Activated naive CD4-positive, alpha-beta T cell treated with anti-CD3 and anti-CD28 coated beads for 36 hours (primary cell): Measurements from ENCODE around the gene SERPINE2. TPM values are rescaled to one million over a fixed set of nuclear protein-coding genes. Genes with fewer than 3 reads are reported as not detected.
"Not testable (repeated sequence)": the region's sequence is repeated elsewhere in the genome, so short reads cannot be mapped to it uniquely, and the experiment has no call there.

ENCODE experiments used
- CTCF ChIA-PET: fragments of 350-600 bp; sonication (Branson Sonifier 250); formaldehyde crosslinking; loops from one replicate; lab custom pipeline; 2021; ENCODE audit warnings: antibody characterized with exemption; lab: Charles Lee
- DNase-seq: peaks from one replicate; pipeline ENCODE4 v3.0.0-alpha.2; 2020
- H3K27ac Mint-ChIP-seq: one replicate; pipeline ENCODE4 v1.8.0; 2021; ENCODE audit warnings: mild to moderate bottlenecking, mixed read lengths
- H3K27me3 Mint-ChIP-seq: one replicate; pipeline ENCODE4 v1.8.0; 2021; ENCODE audit warnings: low read depth, mixed read lengths
- H3K36me3 Mint-ChIP-seq: one replicate; pipeline ENCODE4 v1.8.0; 2021; ENCODE audit warnings: low read depth, mixed read lengths
- H3K4me1 Mint-ChIP-seq: one replicate; pipeline ENCODE4 v1.8.0; 2021; ENCODE audit warnings: low read depth, mixed read lengths
- H3K4me3 Mint-ChIP-seq: one replicate; pipeline ENCODE4 v1.8.0; 2021; ENCODE audit warnings: mild to moderate bottlenecking, moderate library complexity, mixed read lengths
- H3K9me3 Mint-ChIP-seq: one replicate; pipeline ENCODE4 v1.8.0; 2021; ENCODE audit warnings: mixed read lengths
- intact Hi-C: fragments of 100-400 bp; cut with micrococcal nuclease; formaldehyde crosslinking; loops from one replicate; pipeline ENCODE4 v1.15.1; 2023
- total RNA-seq, 2 experiments: library from RNA; stranded (reverse); gene quantifications; one replicate each; pipeline ENCODE4 v1.2.3, GENCODE V29; 2021

SERPINE2 gene
- total RNA-seq, 2 experiments from 2014 or later, result 64.6 to 69.5 TPM

DNA sequence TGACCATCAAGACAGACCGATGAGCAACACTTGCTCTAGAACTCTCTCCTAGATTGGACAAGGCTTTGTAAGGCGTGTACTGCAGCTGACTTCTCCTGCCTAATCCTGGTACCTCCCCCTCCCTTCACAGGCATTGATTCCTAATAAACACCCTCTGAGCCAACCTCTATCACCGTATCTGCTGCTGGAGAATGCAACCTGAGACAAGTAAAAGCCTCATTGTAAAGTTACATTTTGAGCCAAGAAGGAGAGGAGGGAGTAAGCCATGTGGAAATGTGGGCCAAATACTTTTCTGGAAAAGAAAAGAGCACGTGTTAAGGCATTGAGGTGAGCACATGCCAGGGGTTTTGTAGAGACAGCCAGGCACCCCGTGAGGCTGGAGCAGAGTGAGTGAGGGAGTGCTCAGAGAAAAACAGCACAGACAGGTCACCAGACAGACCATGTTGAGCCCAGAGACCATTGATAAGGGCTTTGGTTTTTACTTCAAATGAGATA is 91.3 kb downstream of the SERPINE2 start:
- H3K4me1 Mint-ChIP-seq, result peaks cover 63% of the 10 kb centered on the region
- peak overlapping the region; percentile 6 for H3K27ac Mint-ChIP-seq
- no peaks in the 10 kb centered on the region for H3K9me3 Mint-ChIP-seq
- no peak overlapping the region for H3K4me3 Mint-ChIP-seq
- DNase-seq, result no peak
- H3K27me3 Mint-ChIP-seq, result no peaks in the 10 kb centered on the region
- CTCF ChIA-PET, result no interaction called here
- intact Hi-C loops, result loop anchor here (10.0 kb wide), 1 partner anchor 1523 kb away; the partner anchor contains the start of gene SGPP2
- peaks cover 10% of the 10 kb centered on the region for H3K36me3 Mint-ChIP-seq

DNA sequence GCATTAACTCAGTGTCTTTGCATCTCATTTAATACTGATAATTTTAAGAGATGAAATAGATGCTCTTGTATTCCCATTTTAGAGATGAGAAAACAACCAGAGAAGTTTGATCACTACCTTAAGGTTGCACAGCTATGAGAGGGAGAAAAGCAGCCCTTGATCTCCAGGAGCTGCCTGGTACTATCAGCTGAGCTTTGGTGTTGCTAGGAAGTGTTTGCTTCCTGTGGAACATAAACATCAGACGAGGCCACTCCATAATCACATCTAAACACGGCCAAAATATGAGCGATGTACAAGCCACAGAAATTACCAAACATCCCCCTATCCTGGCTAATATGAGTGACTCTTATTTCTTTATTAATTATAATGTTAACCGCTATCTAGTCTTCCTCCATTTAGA is 93.3 kb downstream of the SERPINE2 start:
- Mint-ChIP-seq H3K27ac (peak overlapping the region; percentile 52), H3K4me3 (peak overlapping the region; percentile 92), H3K9me3 (peaks cover 4% of the 10 kb centered on the region), H3K36me3 (peaks cover 15% of the 10 kb centered on the region), H3K4me1 (peaks cover 62% of the 10 kb centered on the region), H3K27me3 (no peaks in the 10 kb centered on the region)
- intact Hi-C loops, result loop anchor here (1.0 to 10.0 kb wide), 2 partner anchors 12 to 1521 kb away; partner anchors contain the start of genes MRPL44 and SGPP2
- CTCF ChIA-PET, result interaction anchor here (1.0 kb wide), 1 partner anchor 91 kb away, joined by 3 read pairs; no protein-coding TSS in a partner anchor
- no peak for DNase-seq

DNA sequence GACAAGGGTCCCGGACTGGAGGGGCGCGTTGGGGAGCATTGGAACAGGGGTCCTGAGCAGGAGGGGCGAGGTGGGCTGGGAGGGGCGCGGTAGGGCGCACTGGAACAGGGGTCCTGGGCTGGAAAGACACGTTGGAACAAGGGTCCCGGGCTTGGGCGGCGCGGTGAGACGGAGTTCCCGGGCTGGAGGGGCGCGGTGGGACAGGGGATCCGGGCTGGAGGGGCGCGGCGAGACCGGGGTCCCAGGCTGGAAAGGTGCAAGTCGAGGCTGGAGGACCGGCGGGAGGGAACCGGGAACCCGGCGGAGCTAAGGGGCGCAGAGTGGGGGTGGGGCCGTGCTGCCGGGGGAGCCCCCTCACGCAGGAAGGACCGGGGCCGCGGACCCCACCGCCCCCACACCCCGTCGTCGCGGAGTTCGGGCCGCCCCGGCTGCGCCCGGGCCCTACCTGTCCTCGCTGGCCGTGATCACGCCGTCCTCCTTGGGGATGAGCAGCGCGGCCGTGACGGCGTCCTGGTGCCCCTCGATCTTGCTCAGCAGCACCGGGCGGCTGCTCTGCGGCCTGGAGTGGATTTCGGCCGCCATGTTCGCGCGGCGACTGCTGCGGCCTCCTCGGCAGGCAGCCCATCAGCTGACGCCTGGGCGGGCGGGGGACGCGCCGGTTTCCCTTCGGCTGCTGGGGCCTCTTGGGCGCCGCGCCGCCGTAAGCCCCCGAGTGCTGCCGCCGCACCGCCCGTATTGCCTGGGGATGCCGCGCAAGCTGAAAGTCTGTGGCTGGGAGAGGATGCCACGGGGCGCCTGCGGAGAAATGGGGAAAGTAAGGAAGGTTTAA is 94.2 kb downstream of the SERPINE2 start, which contains the start of gene WDFY1:
TSS of gene WDFY1 (minus strand) at position 633 of the 829 bp plus-strand sequence. CDS start at position 582, 51 bp downstream.
- H3K4me1 Mint-ChIP-seq, result peaks cover 58% of the 10 kb centered on the region
- intact Hi-C loops, result loop anchor here (1.0 to 10.0 kb wide), 7 partner anchors 12 to 1520 kb away; partner anchors contain the start of genes DOCK10, MRPL44 and SGPP2
- peak within 1 kb of the TSS; percentile 92 for H3K4me3 Mint-ChIP-seq
- peaks cover 4% of the 10 kb centered on the region for H3K9me3 Mint-ChIP-seq
- peaks cover 16% of the 10 kb centered on the region for H3K36me3 Mint-ChIP-seq
- H3K27me3 Mint-ChIP-seq, result no peaks in the 10 kb centered on the region
- DNase-seq, result peak; percentile 82
- peak within 1 kb of the TSS; percentile 86 for H3K27ac Mint-ChIP-seq
- CTCF ChIA-PET, result interaction anchor here (1.0 kb wide), 1 partner anchor 92 kb away, joined by 3 read pairs; no protein-coding TSS in a partner anchor

DNA sequence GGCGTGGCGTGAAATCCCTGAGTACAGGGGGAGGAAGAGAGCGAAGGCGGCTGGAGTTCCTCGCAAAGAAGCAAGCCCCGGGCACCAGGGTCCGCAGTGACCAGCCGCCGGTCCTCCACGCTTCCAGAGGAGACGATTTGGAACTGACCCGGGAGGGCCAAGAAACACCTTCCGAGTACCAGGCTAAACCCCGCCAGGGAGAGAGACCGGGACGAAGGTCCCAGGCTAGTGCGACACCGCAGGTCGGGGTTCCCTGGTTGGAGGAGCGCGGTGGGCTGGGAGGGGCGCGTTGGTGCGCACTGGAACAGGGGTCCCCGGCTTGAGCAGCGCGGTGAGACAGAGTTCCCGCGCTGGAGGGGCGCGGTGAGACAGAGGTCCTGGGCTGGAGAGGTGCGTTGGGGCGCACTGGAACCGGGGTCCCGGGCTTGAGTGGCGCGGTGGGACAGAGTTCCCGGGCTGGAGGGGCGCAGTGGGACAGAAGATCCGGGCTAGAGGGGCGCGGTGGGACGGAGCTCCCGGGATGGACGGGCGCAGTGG is 94.9 kb downstream of the SERPINE2 start:
- Mint-ChIP-seq H3K36me3 (peaks cover 23% of the 10 kb centered on the region), H3K4me3 (peak overlapping the region; percentile 92), H3K4me1 (peaks cover 58% of the 10 kb centered on the region), H3K27ac (peak overlapping the region; percentile 80), H3K27me3 (no peaks in the 10 kb centered on the region), H3K9me3 (peaks cover 10% of the 10 kb centered on the region)
- CTCF ChIA-PET, result no interaction called here
- DNase-seq, result peak; percentile 30
- intact Hi-C loops, result loop anchor here (5.0 to 10.0 kb wide), 6 partner anchors 247 to 1519 kb away; partner anchors contain the start of genes DOCK10 and SGPP2

DNA sequence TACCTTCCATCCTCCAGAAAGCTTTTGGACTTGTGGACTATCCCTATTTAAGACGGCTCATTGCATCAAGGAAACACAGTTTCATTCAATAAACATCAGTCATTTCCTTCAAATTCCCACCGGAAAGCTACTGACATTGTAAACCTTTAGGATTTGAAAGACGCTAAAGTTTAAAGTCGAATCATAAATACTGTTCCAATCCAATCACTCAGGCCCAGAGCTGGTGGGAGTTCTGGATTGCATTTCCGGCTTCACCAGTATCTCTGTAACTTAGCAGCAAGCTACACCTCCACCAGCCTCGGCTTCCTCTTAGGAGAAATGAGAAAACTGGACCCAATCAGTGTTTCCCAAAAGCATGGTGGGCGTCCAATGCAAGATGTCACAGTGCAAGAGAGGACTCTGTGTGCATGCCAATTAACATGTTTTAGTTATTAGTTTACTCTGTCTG is 95.5 kb downstream of the SERPINE2 start:
- Mint-ChIP-seq H3K9me3 (peaks cover 14% of the 10 kb centered on the region), H3K27ac (peak overlapping the region; percentile 80), H3K4me3 (peak overlapping the region; percentile 92), H3K27me3 (no peaks in the 10 kb centered on the region), H3K36me3 (peaks cover 27% of the 10 kb centered on the region), H3K4me1 (peaks cover 57% of the 10 kb centered on the region)
- CTCF ChIA-PET, result interaction anchor here (0.6 to 1.2 kb wide), 3 partner anchors 32 to 126 kb away, joined by 3 read pairs; no protein-coding TSS in a partner anchor
- DNase-seq, result no peak
- intact Hi-C loops, result loop anchor here (5.0 to 10.0 kb wide), 6 partner anchors 246 to 1519 kb away; partner anchors contain the start of genes DOCK10 and SGPP2

DNA sequence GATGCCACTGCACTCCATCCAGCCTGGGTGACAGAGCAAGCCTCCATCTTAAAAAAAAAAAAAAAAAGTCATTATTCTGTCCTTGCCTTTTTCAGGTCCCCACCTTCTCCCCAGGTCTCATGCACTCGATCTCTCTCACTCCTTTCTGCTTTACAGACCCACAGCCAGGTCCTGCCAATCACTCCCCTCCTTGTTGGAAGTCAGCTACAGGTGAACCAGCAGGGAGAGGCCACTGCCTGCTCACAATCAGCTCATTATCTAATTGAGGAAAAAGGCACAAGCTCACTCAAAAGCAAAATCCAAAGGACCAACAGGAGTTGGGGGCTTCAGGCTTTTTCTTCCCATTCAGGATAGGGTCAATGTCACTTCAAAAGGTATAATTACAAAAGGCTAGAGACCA is 96.0 kb downstream of the SERPINE2 start:
- peaks cover 15% of the 10 kb centered on the region for H3K9me3 Mint-ChIP-seq
- H3K4me3 Mint-ChIP-seq, result peak overlapping the region; percentile 92
- no peaks in the 10 kb centered on the region for H3K27me3 Mint-ChIP-seq
- no peak for DNase-seq
- peak overlapping the region; percentile 40 for H3K27ac Mint-ChIP-seq
- H3K36me3 Mint-ChIP-seq, result peaks cover 27% of the 10 kb centered on the region
- intact Hi-C loops, result loop anchor here (5.0 to 10.0 kb wide), 6 partner anchors 246 to 1518 kb away; partner anchors contain the start of genes DOCK10 and SGPP2
- CTCF ChIA-PET, result interaction anchor here (0.6 to 1.2 kb wide), 3 partner anchors 33 to 125 kb away, joined by 3 read pairs; no protein-coding TSS in a partner anchor
- H3K4me1 Mint-ChIP-seq, result peaks cover 57% of the 10 kb centered on the region

DNA sequence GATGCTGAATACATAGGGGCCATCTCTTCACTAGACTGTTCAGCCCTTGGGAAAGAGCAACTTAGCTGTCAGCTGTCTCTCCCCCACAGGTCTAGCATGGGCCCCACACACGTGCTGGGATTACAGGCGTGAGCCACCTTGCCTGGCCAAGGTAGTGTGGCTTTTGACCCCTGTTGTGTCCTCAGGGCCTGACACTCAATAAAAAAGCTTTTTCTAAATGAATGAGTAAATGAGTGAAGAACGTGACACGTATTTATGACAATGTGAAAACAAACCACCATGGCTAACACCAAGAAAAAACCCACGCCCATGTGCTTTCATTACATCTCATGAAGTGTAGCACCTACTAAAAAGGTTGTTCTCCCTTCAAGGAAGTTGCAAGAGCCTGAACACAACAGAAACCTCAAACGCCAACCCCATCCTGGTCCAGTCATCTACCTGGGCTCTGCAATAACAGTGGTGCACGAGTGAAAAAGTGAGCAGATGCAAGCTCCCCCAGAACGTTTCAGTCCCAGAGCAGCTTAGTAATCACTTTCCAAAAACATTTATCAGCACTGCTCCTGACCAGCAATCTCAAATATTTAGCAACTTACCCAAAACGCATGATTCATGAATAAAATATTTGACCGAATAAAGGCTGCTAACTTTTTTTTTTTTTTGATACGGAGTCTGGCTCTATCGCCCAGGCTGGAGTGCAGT is 97.4 kb downstream of the SERPINE2 start:
- intact Hi-C loops, result loop anchor here (1.0 to 10.0 kb wide), 12 partner anchors 12 to 1517 kb away; partner anchors contain the start of genes AP1S3, DOCK10, MRPL44 and SGPP2
- Mint-ChIP-seq H3K4me3 (peak overlapping the region; percentile 51), H3K27ac (peak overlapping the region; percentile 97), H3K9me3 (peaks cover 15% of the 10 kb centered on the region), H3K36me3 (peaks cover 27% of the 10 kb centered on the region), H3K27me3 (no peaks in the 10 kb centered on the region), H3K4me1 (peaks cover 62% of the 10 kb centered on the region)
- peak; percentile 93 for DNase-seq
- CTCF ChIA-PET, result interaction anchor here (0.6 to 1.7 kb wide), 7 partner anchors 12 to 1977 kb away, joined by 3 to 10 read pairs (median 6); partner anchors contain the start of gene MRPL44

DNA sequence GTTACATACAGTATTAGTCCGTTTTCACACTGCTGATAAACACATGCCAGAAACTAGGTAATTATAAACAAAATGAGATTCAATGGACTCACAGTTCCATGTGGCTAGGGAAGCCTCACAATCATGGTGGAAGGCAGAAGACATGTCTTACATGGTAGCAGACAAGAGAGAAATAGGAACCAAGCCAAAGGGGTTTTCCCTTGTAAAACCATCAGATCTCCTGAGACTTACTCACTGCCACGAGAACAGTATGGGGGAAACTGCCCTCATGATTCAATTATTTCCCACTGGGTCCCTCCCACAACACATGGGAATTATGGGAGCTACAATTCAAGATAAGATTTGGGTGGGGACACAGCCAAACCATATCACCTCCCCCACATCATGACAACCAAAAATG is 99.6 kb downstream of the SERPINE2 start:
- DNase-seq, result peak; percentile 42
- H3K27me3 Mint-ChIP-seq, intact Hi-C loops, CTCF ChIA-PET, H3K4me3 Mint-ChIP-seq: not testable (repeated sequence)
- peak overlapping the region; percentile 74 for H3K27ac Mint-ChIP-seq
- H3K9me3 Mint-ChIP-seq, result peaks cover 15% of the 10 kb centered on the region
- H3K4me1 Mint-ChIP-seq, result peaks cover 63% of the 10 kb centered on the region
- H3K36me3 Mint-ChIP-seq, result peaks cover 24% of the 10 kb centered on the region

DNA sequence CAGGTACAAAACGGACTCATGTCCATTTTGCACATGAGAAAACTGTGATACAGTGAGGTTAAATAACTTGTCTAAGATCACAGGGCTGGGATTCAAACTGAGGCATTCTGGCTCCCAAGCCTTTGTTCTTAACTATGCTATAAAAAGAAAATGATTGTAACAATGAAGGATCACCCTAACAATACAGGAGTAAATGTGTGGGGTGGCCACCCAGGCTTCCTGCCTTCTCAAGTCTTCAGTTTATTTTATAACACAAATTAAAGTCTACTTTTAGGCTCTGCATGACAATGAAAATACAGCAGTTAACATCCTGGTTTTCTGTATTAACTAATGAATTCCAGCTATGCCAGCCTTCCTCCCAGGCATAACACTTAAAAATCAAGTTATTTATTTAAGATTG is 101.6 kb downstream of the SERPINE2 start:
- H3K27ac Mint-ChIP-seq, result no peak overlapping the region
- no peak overlapping the region for H3K4me3 Mint-ChIP-seq

DNA sequence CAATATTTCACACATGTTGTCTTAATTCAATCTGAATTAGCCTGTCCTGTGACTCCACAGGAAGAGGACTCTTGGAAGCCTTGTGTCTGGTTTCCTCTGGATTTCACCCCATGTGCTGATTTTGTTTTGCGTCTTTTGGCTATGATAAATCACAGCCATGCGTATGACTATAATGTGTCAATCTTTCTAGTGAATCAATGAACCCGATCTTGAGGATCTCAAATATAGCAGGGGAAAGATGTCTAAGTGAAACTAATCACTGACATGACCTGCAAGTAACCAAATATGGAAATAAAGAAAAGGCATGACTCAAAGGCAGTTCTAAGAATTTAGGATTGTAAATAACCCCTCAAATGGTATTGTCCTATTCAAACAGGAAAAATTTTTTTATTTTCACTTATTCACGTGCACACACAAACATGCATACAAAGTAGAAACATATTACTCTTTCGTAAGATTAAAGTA is 102.2 kb downstream of the SERPINE2 start:
- Mint-ChIP-seq H3K4me3 (no peak overlapping the region), H3K27me3 (no peaks in the 10 kb centered on the region), H3K36me3 (peaks cover 17% of the 10 kb centered on the region), H3K4me1 (peaks cover 62% of the 10 kb centered on the region), H3K27ac (peak overlapping the region; percentile 53), H3K9me3 (peaks cover 15% of the 10 kb centered on the region)
- intact Hi-C loops, result no loop called here
- no peak for DNase-seq
- CTCF ChIA-PET, result interaction anchor here (1.6 kb wide), 1 partner anchor 33 kb away, joined by 7 read pairs; no protein-coding TSS in a partner anchor

More for the DNA sequence above, 101.6 kb downstream of the SERPINE2 start:
- CTCF ChIA-PET, result no interaction called here
- Mint-ChIP-seq H3K4me1 (peaks cover 62% of the 10 kb centered on the region), H3K9me3 (peaks cover 15% of the 10 kb centered on the region), H3K36me3 (peaks cover 17% of the 10 kb centered on the region), H3K27me3 (no peaks in the 10 kb centered on the region)
- intact Hi-C loops, result no loop called here
- no peak for DNase-seq

DNA sequence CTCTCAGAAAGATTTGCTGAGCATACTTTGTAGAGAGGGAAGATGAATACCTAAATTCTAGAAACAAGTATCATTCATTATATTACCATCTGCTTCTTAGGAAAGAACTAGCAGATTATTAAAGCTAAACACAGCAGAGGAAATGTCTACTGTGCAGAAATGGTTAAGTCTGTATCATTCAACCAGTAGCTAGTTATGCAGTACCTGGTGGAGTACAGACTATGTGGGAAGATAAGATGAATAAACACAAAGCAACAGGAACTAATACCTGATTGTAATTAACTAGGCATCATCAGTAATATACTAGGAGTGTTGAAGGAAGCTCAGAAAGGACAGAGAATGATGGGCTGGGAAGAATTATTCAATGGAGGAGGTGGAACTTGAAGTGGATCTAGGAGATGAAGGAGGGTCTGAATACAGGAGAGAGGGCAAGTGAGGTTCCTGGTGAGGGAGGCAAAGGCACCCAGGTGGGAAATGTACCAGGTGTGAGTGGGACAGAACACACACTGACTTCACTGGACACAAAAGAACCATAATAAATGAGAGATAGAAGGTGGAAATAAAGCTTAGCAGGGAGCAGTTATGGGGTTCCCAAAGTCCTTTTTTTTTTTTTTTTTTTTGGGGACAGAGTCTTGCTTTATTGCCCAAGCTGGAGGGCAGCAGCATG is 103.5 kb downstream of the SERPINE2 start:
- Mint-ChIP-seq H3K27me3 (no peaks in the 10 kb centered on the region), H3K36me3 (peaks cover 13% of the 10 kb centered on the region), H3K4me3 (no peak overlapping the region), H3K4me1 (peaks cover 60% of the 10 kb centered on the region), H3K9me3 (peaks cover 12% of the 10 kb centered on the region), H3K27ac (peak overlapping the region; percentile 48)
- CTCF ChIA-PET, result interaction anchor here (1.5 to 1.6 kb wide), 2 partner anchors 8 to 34 kb away, joined by 5 to 7 read pairs; no protein-coding TSS in a partner anchor
- intact Hi-C loops, result no loop called here
- no peak for DNase-seq
